HG03103 (cell line): Measurements from ENCODE around the gene TREH.

ENCODE experiments used
- ATAC-seq: cut with Tn5 transposase; IDR thresholded peaks from one replicate; pipeline ENCODE4 v1.9.1; 2021; ENCODE audit warnings: low read depth; ENCODE audit not compliant: unreplicated experiment

The TREH gene

GRCh38 chr11:118651820-118652219 lies 27.6 kb downstream of the TREH start:
- no peak for ATAC-seq

GRCh38 chr11:118650366-118650765 lies 29.1 kb downstream of the TREH start:
- ATAC-seq: no peak

GRCh38 chr11:118649941-118650340 lies 29.5 kb downstream of the TREH start:
- ATAC-seq: no peak

DNA sequence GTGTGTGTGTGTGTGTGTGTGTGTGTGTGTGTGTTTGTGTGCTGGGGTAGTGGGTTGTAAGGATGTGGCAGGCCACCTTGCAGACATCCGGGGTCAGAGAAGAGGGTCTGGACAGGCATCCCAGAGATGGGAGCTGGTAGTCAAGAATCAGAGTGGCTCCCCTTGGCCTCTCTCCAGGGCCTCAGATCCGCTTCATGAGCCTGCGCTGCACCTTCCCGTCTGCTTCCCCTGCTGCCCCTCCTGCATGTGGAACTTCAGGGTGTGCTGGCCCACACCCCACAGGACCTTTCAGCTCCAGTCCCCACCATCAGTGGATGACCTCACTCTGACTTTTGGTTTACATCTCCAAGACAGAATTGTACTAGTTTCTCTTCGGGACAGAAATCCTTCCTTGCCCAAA lies 31.2 kb downstream of the TREH start:
- ATAC-seq: no peak

GRCh38 chr11:118646393-118646792 lies 33.1 kb downstream of the TREH start:
- ATAC-seq: no peak

DNA sequence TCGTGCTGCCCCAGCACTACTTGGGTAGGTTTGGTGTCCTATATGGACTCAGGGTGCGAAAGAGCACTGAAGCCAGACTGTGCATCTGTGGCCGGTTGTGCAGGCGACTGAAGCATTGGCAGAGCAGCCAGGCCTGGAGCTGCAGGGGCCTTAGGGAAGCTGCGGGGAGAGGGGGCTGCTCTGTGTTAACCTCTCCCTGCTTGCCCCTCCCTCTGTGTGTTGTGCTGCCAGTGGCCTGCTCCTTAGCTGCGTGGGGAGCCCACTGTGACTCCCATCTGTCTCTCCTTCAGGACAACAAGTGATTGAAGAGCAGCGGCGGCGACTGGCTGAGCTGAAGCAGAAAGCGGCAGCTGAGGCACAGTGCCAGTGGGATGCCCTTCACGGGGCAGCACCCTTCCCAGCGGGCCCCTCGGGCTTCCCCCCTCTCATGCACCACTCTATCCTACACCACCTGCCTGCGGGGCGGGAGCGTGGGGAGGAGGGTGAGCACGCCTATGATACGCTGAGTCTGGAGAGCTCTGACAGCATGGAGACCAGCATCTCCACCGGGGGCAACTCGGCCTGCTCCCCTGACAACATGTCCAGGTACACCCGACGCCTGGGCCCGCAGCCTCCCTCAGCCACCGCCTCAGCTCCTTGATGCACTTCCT lies 34.3 kb downstream of the TREH start:
- ATAC-seq: no peak

- ATAC-seq: no peak
Observed at GRCh38 chr11:118644496-118644895, 35.0 kb downstream of the TREH start.

DNA sequence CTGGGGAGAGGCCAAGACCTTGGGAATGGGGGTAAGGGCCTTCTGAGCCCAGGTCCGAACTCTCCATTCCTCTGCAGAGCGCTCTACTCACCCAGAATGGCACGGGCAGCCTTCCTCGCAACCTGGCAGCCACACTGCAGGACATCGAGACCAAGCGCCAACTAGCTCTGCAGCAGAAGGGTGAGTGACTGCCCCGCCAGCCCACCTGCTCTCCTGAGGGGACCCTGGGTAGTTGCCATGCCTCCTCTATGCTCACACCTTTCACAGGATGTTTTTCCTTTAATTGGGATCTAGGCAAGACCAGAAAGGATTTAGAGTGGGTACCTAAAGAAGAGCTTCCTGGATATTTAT lies 35.5 kb downstream of the TREH start:
- ATAC-seq: no peak

GRCh38 chr11:118643142-118643994 lies 36.1 kb downstream of the TREH start:
- no peak for ATAC-seq

DNA sequence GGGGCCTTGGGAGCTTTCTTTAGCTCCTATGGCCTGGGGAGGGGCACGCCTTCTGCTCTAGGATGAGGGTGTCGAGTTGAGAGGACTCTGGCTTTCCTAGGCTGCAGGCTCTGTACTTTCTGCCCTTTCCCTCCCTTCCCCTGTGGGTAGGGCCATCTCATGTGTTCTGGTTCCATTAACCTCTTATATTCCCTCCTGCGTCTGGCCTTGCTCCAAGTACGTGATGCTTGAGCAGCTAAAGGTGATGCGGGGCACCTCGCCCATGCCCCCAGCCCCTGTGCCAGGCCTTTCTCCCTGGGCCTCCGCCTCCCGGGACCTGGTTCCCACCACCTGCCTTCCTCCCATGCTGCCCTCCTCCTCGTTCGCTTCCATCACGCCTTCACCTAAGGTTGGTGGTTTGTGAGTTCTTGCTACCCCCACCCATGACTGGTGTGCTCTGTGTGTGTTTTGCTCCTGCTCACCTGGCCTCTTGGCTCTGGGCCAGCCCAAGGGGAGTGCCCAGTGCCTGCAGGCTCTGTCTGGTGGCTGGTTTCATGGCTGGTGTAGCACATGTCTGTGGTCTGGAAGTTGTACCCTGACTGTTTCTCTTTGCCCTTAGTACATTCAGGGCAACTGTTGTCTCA lies 37.9 kb downstream of the TREH start:
- ATAC-seq: no peak

DNA sequence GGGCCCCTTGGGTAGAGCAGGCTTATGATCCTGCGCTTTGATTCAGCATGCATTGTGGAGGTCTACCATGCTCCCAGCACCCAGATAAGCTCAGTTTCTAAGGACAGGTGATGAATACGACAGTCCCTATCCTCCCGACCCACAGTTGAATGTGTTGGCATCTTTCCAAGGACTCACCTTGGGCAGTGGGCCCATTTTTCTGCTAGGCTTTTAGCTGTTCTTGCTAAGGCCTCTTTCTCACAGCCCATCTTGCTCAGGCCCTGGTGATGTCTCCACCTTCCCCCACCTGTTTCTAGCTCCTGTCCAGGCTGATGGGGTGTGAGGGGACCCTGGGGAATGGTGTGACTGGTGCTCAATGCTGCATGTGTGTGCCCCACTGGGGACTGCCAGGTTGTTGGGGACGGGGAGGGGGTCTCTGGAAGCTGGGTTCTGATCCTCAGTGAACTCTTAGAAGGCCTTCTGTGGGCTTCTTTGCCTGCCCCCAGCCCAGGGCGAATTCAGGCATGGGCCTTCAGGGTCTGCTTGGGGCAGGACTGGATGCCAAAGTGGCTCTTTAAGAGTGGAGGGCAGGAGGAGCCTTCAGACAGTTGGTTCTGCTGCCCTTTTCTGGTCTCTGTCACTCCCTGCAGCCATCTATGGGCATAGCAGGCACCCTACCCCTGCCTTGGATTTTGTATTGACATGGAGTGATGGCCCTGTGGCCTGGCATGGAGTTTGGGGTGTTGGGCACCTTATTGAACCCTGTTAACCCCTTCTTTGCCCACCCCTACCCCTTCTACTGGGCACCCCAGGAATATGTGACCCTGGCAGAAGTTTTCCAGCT lies 38.9 kb downstream of the TREH start:
- no peak for ATAC-seq

- ATAC-seq: no peak
Observed at GRCh38 chr11:118639899-118640298, 39.6 kb downstream of the TREH start.

DNA sequence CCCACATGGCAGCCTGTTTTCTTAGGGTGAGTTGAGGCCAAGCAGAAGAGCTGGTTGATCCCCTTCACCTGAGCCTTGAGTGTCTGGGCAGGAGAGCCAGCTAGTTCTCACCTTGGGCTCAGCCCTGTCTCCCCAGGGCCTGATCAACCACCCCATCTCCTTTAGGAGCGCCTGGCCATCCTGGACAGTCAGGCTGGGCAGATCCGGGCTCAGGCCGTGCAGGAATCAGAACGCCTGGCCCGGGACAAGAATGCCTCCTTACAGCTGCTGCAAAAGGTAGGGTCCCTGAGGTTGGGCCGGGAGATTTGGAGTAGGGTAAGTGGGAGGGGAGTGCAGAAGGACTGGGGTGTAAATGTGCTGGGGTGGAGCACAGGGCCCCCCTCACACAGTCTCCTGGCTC lies 40.7 kb downstream of the TREH start:
- no peak for ATAC-seq

DNA sequence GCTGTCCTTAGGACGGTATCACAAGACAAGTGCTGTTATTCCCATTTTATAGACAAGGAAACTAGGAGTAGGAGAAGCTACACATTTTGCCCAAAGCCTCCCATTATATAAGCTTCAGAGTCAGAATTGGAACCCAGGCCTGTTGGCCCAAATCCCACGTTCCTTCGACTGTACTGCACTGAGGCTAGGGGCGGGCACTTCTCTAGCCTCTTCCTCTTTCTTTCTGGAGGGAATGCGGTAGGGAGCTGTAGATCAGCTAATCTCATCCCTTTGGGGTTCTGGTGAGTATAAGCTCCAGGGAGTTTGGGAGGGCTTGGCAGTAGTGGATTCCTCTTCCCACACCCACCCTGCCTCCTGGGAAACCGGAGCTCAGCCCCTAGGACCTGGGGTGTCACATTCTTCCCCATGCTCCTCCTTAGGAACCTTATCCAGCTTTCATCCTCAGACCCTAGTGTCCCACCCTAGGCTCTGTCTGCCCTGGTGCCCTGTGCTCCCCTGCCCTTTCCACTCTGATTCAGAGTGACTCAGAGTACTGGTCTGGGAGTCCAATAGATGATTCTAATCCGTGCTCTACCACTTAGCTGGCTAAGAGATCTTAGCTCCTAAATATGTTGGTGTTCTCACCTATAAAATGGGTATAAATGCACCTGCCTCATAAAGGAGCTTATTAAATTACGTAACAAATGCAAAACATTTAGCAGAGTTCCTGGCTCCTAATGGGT lies 42.7 kb downstream of the TREH start:
- no peak for ATAC-seq

DNA sequence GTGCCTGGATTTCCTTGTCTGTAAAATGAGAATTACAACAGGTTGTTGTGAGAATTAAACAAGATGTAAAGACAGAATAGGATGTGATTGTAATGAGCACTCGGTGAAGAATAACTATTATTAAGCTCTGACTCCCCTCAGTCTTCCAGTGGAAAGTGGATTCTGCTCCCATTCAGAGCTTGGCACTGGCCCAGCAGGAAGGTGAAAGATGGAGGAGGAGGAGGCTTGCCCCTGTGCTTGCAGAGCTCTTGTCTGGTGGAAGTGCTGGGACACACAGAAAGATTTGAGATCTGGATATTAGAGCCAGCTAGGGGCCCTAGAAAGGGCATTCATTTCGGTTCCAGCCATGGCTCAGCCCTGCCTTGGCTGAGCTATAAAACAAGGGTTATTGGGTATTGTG lies 43.8 kb downstream of the TREH start:
- no peak for ATAC-seq

GRCh38 chr11:118635237-118635591 lies 44.2 kb downstream of the TREH start:
- no peak for ATAC-seq

GRCh38 chr11:118634431-118635236 lies 44.8 kb downstream of the TREH start:
- ATAC-seq: no peak

DNA sequence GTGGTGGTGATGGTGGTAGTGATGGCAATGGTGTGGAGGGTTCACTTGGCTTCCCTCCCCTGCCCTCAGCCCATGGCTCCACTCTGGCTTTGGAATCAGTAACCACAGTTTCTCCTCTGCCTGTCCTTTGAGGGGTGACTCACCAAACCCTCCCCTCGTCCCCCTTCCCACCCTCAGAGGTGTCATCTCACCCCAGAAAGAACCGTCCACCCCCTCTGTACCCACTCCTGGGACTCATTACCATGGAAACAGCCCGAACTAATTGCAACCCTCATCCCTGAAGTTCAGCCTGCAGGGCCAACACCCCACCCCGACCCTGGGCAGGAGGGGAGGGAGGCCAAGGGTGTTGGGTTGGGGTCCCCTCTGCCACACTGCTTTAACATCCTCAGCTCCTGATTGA lies 45.5 kb downstream of the TREH start:
- no peak for ATAC-seq

DNA sequence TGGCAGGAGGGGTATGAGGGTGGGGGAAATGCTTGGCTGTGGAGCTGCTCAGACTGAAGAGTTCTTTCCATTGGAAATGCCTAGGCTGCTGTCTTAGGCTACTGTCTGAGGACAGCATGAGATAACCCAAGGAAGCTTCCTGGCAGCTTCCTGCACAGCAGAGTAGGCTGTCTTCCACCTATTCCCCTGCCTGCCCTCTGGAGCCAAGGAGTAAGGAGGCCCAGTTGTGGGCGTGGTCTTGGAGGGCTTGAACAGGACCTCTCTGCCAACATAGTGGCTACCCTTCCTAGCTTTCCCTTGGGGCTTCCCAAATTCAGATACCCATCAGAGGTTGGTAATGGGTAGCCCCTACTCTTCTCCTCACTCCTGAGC lies 46.1 kb downstream of the TREH start:
- ATAC-seq: no peak
